Natural killer cell (primary cell): Measurements from ENCODE around the gene F2. TPM values are rescaled to one million over a fixed set of nuclear protein-coding genes. Genes with fewer than 3 reads are reported as not detected.
A peak's percentile ranks its signal among the peaks of the same experiment; 100 is the strongest.

Experiments
- ATAC-seq, 3 donors: fragments of 150-1000 bp in 2 of 3; fragments of 200-7000 bp in 1 of 3; cut with Tn5 transposase; 1 replicate in 1 of 3; 2 replicates in 2 of 3; pipeline ENCODE4 v1.10.0; 2021; ENCODE audit warnings: mild to moderate bottlenecking in 2 of 3, moderate library complexity in 2 of 3
- DNase-seq, 2 donors: peaks; one replicate each; pipeline versions ENCODE4 v3.0.0 to v3.0.0-alpha.2; 2013 to 2021; ENCODE audit warnings: mixed read lengths in 1 of 2
- H3K27ac ChIP-seq: one replicate; pipeline ENCODE4 v1.5.1; 2013; ENCODE audit warnings: mild to moderate bottlenecking, low read length
- H3K27me3 ChIP-seq: one replicate; pipeline ENCODE4 v1.6.1; 2013; ENCODE audit warnings: low read length; ENCODE audit not compliant: control insufficient read depth, insufficient read depth
- H3K36me3 ChIP-seq: one replicate; pipeline ENCODE4 v1.6.1; 2013; ENCODE audit warnings: low read length; ENCODE audit not compliant: control insufficient read depth, insufficient read depth
- H3K4me1 ChIP-seq: one replicate; pipeline ENCODE4 v1.6.1; 2013; ENCODE audit warnings: low read length; ENCODE audit not compliant: control insufficient read depth, insufficient read depth
- H3K4me3 ChIP-seq: one replicate; pipeline ENCODE4 v1.5.1; 2013; ENCODE audit warnings: low read length
- H3K9me3 ChIP-seq: one replicate; pipeline ENCODE4 v1.6.1; 2013; ENCODE audit warnings: low read length; ENCODE audit not compliant: control insufficient read depth, insufficient read depth
- H3K27ac Mint-ChIP-seq, 2 donors: one replicate each; pipeline ENCODE4 v1.8.0; 2022; ENCODE audit warnings: mild to moderate bottlenecking in 2 of 2, mixed read lengths in 2 of 2, moderate library complexity in 1 of 2
- H3K27me3 Mint-ChIP-seq, 2 donors: one replicate each; pipeline ENCODE4 v1.8.0; 2022; ENCODE audit warnings: low read depth in 2 of 2, mixed read lengths in 2 of 2
- H3K36me3 Mint-ChIP-seq: one replicate; pipeline ENCODE4 v1.8.0; 2022; ENCODE audit warnings: mixed read lengths
- H3K4me1 Mint-ChIP-seq, 2 donors: one replicate each; pipeline ENCODE4 v1.8.0; 2022; ENCODE audit warnings: mixed read lengths in 2 of 2
- H3K4me3 Mint-ChIP-seq: one replicate; pipeline ENCODE4 v1.8.0; 2022; ENCODE audit warnings: mild to moderate bottlenecking, moderate library complexity, mixed read lengths
- H3K9me3 Mint-ChIP-seq, 2 donors: one replicate each; pipeline ENCODE4 v1.8.0; 2022; ENCODE audit warnings: mixed read lengths in 2 of 2
- CTCF ChIP-seq: fragments of 200-600 bp; IDR thresholded peaks from one replicate; pipeline ENCODE4 v1.8.0; 2022; ENCODE audit warnings: antibody characterized with exemption
- WGBS: methylation state at CpG from one replicate; pipeline ENCODE4 v1.1.7; 2013; ENCODE audit warnings: missing lambda C conversion rate; ENCODE audit not compliant: insufficient coverage; 5-methylcytosine and 5-hydroxymethylcytosine counted together
- intact Hi-C: fragments of 100-400 bp; cut with micrococcal nuclease; formaldehyde crosslinking; loops from one replicate; pipeline ENCODE4 v1.14.2; 2022
- total RNA-seq, 4 donors: library from RNA; stranded (reverse); fragments of 120-200 nt in 1 of 4; gene quantifications; one replicate each; pipeline versions ENCODE4 v1.2.3 to v1.2.4, GENCODE V29; 2013 to 2022

F2 gene
- total RNA-seq, 3 donors from 2014 or later (not counting 1 experiment from before 2014, with no cell fraction given) = 0.14 TPM; not detected in 2

GRCh38 chr11:46697723-46698122 is 21.3 kb upstream of the F2 start:
- 81% methylated on average over 2 of the region's 2 CpGs for WGBS
- DNase-seq (no peak), ATAC-seq (no peak)
- peaks cover 56% of the 10 kb centered on the region for H3K4me1 ChIP-seq
- H3K4me3 ChIP-seq = no peak overlapping the region
- Mint-ChIP-seq H3K4me1 (peaks cover 41 to 62% of the 10 kb centered on the region in 2 donors), H3K27me3 (no peaks in the 10 kb centered on the region), H3K36me3 (no peaks in the 10 kb centered on the region), H3K27ac (peak overlapping the region; percentile 40 to 74), H3K4me3 (peak overlapping the region; percentile 56), H3K9me3 (no peaks in the 10 kb centered on the region)
- no peak for TF ChIP-seq CTCF
- H3K27ac ChIP-seq = no peak overlapping the region
- no peaks in the 10 kb centered on the region for H3K9me3 ChIP-seq
- H3K27me3 ChIP-seq = no peaks in the 10 kb centered on the region
- H3K36me3 ChIP-seq = peaks cover 37% of the 10 kb centered on the region
- intact Hi-C loops = no loop called here

DNA sequence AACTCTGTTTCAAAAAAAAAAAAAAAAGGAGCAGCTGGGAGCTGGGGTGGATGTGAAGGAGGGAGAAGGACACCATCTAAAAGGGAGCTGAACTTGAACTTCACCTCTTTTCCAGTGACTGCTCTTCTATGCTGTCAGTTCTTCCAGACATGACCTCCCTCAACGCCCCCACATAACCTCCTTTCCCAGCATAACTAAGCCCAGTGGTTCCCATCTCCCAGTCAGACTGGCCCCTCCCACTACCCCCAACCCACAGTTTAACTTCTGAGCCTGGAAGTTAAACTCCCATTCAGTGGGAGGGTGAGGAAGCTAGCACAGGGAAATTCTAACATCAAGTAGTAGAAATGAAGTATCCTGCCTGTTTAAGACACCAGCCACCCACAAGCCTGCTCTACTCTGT is 20.4 kb upstream of the F2 start:
- intact Hi-C loops = no loop called here
- H3K36me3 Mint-ChIP-seq = no peaks in the 10 kb centered on the region
- peaks cover 41 to 70% of the 10 kb centered on the region in 2 donors for H3K4me1 Mint-ChIP-seq
- no peak for ATAC-seq
- TF ChIP-seq CTCF = no peak
- Histone ChIP-seq H3K27ac (no peak overlapping the region), H3K4me3 (no peak overlapping the region), H3K4me1 (peaks cover 60% of the 10 kb centered on the region), H3K27me3 (no peaks in the 10 kb centered on the region), H3K9me3 (no peaks in the 10 kb centered on the region), H3K36me3 (peaks cover 41% of the 10 kb centered on the region)
- H3K27me3 Mint-ChIP-seq = no peaks in the 10 kb centered on the region
- peak overlapping the region in 1 of 2 donors; percentile 84 for H3K27ac Mint-ChIP-seq
- H3K4me3 Mint-ChIP-seq = peak overlapping the region; percentile 56
- H3K9me3 Mint-ChIP-seq = no peaks in the 10 kb centered on the region
- no peak for DNase-seq
- 92% methylated on average over 1 of the region's 1 CpG for WGBS

- intact Hi-C loops = loop anchor here (1.0 to 2.0 kb wide), 3 partner anchors 29 to 548 kb away; partner anchors contain the start of gene ACP2
- Mint-ChIP-seq H3K4me1 (peaks cover 32 to 56% of the 10 kb centered on the region in 2 donors), H3K9me3 (no peaks in the 10 kb centered on the region), H3K27me3 (no peaks in the 10 kb centered on the region), H3K4me3 (peak within 1 kb of the TSS; percentile 97), H3K27ac (peak within 1 kb of the TSS; percentile 84 to 94), H3K36me3 (no peaks in the 10 kb centered on the region)
- DNase-seq = peak; percentile 97 to 100
- Histone ChIP-seq H3K4me1 (peaks cover 44% of the 10 kb centered on the region), H3K36me3 (peaks cover 40% of the 10 kb centered on the region), H3K9me3 (no peaks in the 10 kb centered on the region), H3K4me3 (peak within 1 kb of the TSS; percentile 85), H3K27ac (peak within 1 kb of the TSS; percentile 53), H3K27me3 (no peaks in the 10 kb centered on the region)
- no peak for TF ChIP-seq CTCF
- 0% methylated on average over 44 of the region's 44 CpGs for WGBS
- peak; percentile 97 to 99 (median 98) for ATAC-seq
These were observed 18.6 kb upstream of the F2 start, which contains the start of the genes ARHGAP1 and ZNF408 for GRCh38 chr11:46700241-46701077. Gene ARHGAP1, minus strand, starts transcription at chr11:46700619. Its CDS starts 4,512 bp downstream, at chr11:46696107. Gene ZNF408, plus strand, starts transcription at chr11:46701031. Its CDS starts 17 bp downstream, at chr11:46701048.
